WTC11 (cell line): ENCODE measurements around the gene SLC25A48.

Experiments
- CREB1 ChIP-seq: sonication (generic); formaldehyde crosslinking; IDR thresholded peaks from 2 replicates; pipeline ENCODE4 v1.8.0; 2023; ENCODE audit warnings: mild to moderate bottlenecking, missing genetic modification reagents
- CTCF ChIP-seq: fragments of 200-600 bp; IDR thresholded peaks from 2 replicates; pipeline ENCODE4 v1.8.0; 2022; ENCODE audit warnings: antibody characterized with exemption
- ESRRA ChIP-seq: sonication (generic); formaldehyde crosslinking; IDR thresholded peaks from 2 replicates; pipeline ENCODE4 v1.8.1; 2022; ENCODE audit warnings: mild to moderate bottlenecking, missing genetic modification reagents, borderline replicate concordance
- ETV6 ChIP-seq: sonication (generic); formaldehyde crosslinking; IDR thresholded peaks from 2 replicates; pipeline ENCODE4 v1.8.1; 2022; ENCODE audit warnings: mild to moderate bottlenecking, missing genetic modification reagents
- FOXJ3 ChIP-seq: sonication (generic); formaldehyde crosslinking; IDR thresholded peaks from 2 replicates; pipeline ENCODE4 v1.9.0; 2021; ENCODE audit warnings: missing genetic modification reagents, mild to moderate bottlenecking, borderline replicate concordance
- JUN ChIP-seq: sonication (generic); formaldehyde crosslinking; IDR thresholded peaks from 2 replicates; pipeline ENCODE4 v1.8.0; 2023; ENCODE audit warnings: mild to moderate bottlenecking, missing genetic modification reagents
- SP1 ChIP-seq: sonication (generic); formaldehyde crosslinking; conservative IDR thresholded peaks from 2 replicates; pipeline ENCODE4 v1.8.1; 2022; ENCODE audit warnings: missing genetic modification reagents
- USF2 ChIP-seq: sonication (generic); formaldehyde crosslinking; IDR thresholded peaks from 2 replicates; pipeline ENCODE4 v1.8.1; 2023; ENCODE audit warnings: mild to moderate bottlenecking, missing genetic modification reagents, moderate library complexity
- ZSCAN18 ChIP-seq: fragments of 250-450 bp; sonication (Bioruptor Pico); IDR thresholded peaks from 2 replicates; pipeline ENCODE4 v2.1.2; 2022; ENCODE audit warnings: mild to moderate bottlenecking, moderate library complexity
- TF ChIP-seq, protein P1 (sequence below): sonication (generic); formaldehyde crosslinking; IDR thresholded peaks from 2 replicates; pipeline ENCODE4 v1.8.0; 2022; ENCODE audit warnings: missing genetic modification reagents
- TF ChIP-seq, protein P2 (sequence below): sonication (generic); formaldehyde crosslinking; conservative IDR thresholded peaks from 2 replicates; pipeline ENCODE4 v1.8.1; 2022; ENCODE audit warnings: mild to moderate bottlenecking, missing genetic modification reagents
- TF ChIP-seq, protein P3 (sequence below): sonication (generic); formaldehyde crosslinking; IDR thresholded peaks from 2 replicates; pipeline ENCODE4 v1.8.0; 2022; ENCODE audit warnings: mild to moderate bottlenecking, missing genetic modification reagents

GRCh38 chr5:135814812-135815211 lies 19.7 kb upstream of the SLC25A48 start:
- TF ChIP-seq USF2 (no peak), CTCF (no peak), ESRRA (CRISPR knock-in tag) (no peak), JUN (CRISPR knock-in tag) (no peak), CREB1 (CRISPR knock-in tag) (no peak), SP1 (no peak), FOXJ3 (CRISPR knock-in tag) (no peak), ZSCAN18 (CRISPR knock-in tag) (no peak), ETV6 (no peak)
- TF ChIP-seq, protein P1, sequence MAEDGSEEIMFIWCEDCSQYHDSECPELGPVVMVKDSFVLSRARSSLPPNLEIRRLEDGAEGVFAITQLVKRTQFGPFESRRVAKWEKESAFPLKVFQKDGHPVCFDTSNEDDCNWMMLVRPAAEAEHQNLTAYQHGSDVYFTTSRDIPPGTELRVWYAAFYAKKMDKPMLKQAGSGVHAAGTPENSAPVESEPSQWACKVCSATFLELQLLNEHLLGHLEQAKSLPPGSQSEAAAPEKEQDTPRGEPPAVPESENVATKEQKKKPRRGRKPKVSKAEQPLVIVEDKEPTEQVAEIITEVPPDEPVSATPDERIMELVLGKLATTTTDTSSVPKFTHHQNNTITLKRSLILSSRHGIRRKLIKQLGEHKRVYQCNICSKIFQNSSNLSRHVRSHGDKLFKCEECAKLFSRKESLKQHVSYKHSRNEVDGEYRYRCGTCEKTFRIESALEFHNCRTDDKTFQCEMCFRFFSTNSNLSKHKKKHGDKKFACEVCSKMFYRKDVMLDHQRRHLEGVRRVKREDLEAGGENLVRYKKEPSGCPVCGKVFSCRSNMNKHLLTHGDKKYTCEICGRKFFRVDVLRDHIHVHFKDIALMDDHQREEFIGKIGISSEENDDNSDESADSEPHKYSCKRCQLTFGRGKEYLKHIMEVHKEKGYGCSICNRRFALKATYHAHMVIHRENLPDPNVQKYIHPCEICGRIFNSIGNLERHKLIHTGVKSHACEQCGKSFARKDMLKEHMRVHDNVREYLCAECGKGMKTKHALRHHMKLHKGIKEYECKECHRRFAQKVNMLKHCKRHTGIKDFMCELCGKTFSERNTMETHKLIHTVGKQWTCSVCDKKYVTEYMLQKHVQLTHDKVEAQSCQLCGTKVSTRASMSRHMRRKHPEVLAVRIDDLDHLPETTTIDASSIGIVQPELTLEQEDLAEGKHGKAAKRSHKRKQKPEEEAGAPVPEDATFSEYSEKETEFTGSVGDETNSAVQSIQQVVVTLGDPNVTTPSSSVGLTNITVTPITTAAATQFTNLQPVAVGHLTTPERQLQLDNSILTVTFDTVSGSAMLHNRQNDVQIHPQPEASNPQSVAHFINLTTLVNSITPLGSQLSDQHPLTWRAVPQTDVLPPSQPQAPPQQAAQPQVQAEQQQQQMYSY (CRISPR knock-in tag) = no peak
- TF ChIP-seq, protein P2, sequence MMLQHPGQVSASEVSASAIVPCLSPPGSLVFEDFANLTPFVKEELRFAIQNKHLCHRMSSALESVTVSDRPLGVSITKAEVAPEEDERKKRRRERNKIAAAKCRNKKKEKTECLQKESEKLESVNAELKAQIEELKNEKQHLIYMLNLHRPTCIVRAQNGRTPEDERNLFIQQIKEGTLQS = no peak
- TF ChIP-seq, protein P3, sequence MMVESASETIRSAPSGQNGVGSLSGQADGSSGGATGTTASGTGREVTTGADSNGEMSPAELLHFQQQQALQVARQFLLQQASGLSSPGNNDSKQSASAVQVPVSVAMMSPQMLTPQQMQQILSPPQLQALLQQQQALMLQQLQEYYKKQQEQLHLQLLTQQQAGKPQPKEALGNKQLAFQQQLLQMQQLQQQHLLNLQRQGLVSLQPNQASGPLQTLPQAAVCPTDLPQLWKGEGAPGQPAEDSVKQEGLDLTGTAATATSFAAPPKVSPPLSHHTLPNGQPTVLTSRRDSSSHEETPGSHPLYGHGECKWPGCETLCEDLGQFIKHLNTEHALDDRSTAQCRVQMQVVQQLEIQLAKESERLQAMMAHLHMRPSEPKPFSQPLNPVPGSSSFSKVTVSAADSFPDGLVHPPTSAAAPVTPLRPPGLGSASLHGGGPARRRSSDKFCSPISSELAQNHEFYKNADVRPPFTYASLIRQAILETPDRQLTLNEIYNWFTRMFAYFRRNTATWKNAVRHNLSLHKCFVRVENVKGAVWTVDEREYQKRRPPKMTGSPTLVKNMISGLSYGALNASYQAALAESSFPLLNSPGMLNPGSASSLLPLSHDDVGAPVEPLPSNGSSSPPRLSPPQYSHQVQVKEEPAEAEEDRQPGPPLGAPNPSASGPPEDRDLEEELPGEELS = no peak
